Endothelial cell of umbilical vein (primary cell): ENCODE data around the gene CFAP126.
"Not testable (repeated sequence)": the region's sequence is repeated elsewhere in the genome, so short reads cannot be mapped to it uniquely, and the experiment has no call there.

Source experiments
- CTCF ChIP-seq, 2 donors: IDR thresholded peaks; 1 replicate in 1 of 2; 2 replicates in 1 of 2; pipeline ENCODE4 v1.5.1; 2011; ENCODE audit warnings: low read length in 2 of 2, mild to moderate bottlenecking in 2 of 2, moderate library complexity in 2 of 2, control low read depth in 1 of 2, inconsistent platforms in 1 of 2, low read depth in 1 of 2; ENCODE audit not compliant: insufficient read depth in 1 of 2; ENCODE audit errors: extremely low read depth in 1 of 2
- POLR2A ChIP-seq: IDR thresholded peaks from 2 replicates; pipeline ENCODE4 v1.6.1; 2012; ENCODE audit warnings: low read depth, mild to moderate bottlenecking, control low read depth, low read length

GRCh38 chr1:161406551-161406950, 38.9 kb upstream of the CFAP126 start:
- TF ChIP-seq CTCF (IDR thresholded peaks at IDR 0.05; ENCODE audit: extremely low read depth in 1 of 2, insufficient read depth in 1 of 2, low read depth in 1 of 2, low read length in 2 of 2); POLR2A: not testable (repeated sequence)
